ENCODE data around the gene BHLHE23. TPM values are rescaled to one million over a fixed set of nuclear protein-coding genes. Genes with fewer than 3 reads are reported as not detected.

The BHLHE23 gene
- total and polyA plus RNA-seq, 4 donors = not detected

DNA sequence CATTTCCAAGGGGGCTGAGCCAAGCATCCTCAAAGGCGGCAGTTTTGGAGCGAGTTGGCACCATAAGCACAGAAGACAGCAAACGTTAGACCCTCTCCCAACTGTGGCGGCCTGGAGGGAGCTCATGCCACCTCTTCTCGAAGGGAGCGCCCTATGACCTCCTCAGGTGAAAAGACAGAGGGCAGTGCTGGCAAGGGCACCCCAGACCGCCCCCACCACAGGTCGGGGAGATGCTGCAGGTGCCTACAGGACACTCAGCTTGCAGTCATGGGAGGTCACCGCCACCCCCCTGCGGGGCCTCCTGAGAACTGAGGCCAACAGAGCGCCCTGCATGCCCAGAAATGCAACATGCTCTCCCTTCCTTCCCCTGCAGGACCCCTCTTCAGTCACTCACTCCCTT is 45.1 kb upstream of the BHLHE23 start:
- WGBS, 2 donors = 77 to 91% methylated on average over 11 of the region's 11 CpGs
- peaks cover 0 to 15% (median 2%) of the 10 kb centered on the region in 3 donors for H3K27me3 ChIP-seq (ENCODE audit: control insufficient read depth in 3 of 3, insufficient read depth in 3 of 3, low read length in 2 of 3)
- TF ChIP-seq, protein P1, sequence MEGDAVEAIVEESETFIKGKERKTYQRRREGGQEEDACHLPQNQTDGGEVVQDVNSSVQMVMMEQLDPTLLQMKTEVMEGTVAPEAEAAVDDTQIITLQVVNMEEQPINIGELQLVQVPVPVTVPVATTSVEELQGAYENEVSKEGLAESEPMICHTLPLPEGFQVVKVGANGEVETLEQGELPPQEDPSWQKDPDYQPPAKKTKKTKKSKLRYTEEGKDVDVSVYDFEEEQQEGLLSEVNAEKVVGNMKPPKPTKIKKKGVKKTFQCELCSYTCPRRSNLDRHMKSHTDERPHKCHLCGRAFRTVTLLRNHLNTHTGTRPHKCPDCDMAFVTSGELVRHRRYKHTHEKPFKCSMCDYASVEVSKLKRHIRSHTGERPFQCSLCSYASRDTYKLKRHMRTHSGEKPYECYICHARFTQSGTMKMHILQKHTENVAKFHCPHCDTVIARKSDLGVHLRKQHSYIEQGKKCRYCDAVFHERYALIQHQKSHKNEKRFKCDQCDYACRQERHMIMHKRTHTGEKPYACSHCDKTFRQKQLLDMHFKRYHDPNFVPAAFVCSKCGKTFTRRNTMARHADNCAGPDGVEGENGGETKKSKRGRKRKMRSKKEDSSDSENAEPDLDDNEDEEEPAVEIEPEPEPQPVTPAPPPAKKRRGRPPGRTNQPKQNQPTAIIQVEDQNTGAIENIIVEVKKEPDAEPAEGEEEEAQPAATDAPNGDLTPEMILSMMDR (IDR thresholded peaks at IDR 0.05; ENCODE audit: control extremely low read depth, extremely low read depth) = no peak

DNA sequence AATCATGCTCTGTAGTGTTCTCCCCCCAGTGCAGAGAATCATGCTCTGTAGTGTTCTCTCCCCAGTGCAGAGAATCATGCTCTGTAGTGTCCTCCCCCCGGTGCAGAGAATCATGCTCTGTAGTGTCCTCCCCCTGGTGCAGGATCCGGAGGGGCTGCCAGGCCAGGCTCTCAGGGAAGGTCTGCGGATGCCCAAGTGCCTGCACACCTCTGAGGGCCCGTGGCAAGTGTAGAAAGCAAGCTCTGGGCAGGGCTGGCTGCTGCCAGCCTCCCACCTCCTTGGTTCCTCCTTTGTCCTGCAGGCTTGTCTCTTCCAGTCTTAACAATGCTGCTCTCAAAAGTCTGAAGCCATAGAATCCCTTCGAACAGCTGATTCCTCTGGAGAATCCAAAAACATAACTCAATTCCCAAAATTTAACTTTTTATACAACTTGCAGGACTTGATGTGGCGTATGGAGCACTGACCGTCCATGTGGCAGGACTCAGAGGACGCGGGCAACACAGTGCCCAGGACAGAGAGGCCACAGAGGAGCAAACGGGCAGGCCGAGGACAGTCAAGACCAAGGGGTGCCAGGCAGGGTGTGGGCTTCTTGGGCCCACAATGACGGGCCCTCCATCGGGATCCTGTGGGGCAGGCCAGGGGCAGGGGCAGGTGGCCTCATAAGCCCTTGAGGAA is 44.6 kb upstream of the BHLHE23 start:
- TF ChIP-seq, protein P1 (IDR thresholded peaks at IDR 0.05; ENCODE audit: control extremely low read depth, extremely low read depth) = no peak
- Histone ChIP-seq H3K27ac (ENCODE audit: low read depth in 1 of 2, low read length in 1 of 2) (no peak overlapping the region), H3K36me3 (ENCODE audit: control insufficient read depth in 4 of 4, insufficient read depth in 4 of 4, low read length in 4 of 4) (no peaks in the 10 kb centered on the region), H3K9ac (ENCODE audit: insufficient read depth in 1 of 2, low read length in 2 of 2) (no peak overlapping the region), H3K27me3 (ENCODE audit: control insufficient read depth in 3 of 3, insufficient read depth in 3 of 3, low read length in 2 of 3) (peaks cover 0 to 15% (median 2%) of the 10 kb centered on the region in 3 donors), H3K4me3 (no peak overlapping the region), H3K9me3 (ENCODE audit: control insufficient read depth in 4 of 4, insufficient read depth in 3 of 4, low read length in 3 of 4) (no peaks in the 10 kb centered on the region), H3K4me1 (ENCODE audit: control insufficient read depth in 5 of 5, insufficient read depth in 5 of 5, low read length in 5 of 5) (no peaks in the 10 kb centered on the region)
- DNase-seq (no peak), ATAC-seq (ENCODE audit: insufficient read depth, low FRiP score) (no peak)
- 86 to 91% methylated on average over 13 of the region's 13 CpGs for WGBS, 2 donors

More for the DNA sequence above, 45.1 kb upstream of the BHLHE23 start:
- no peak for ATAC-seq (ENCODE audit: insufficient read depth, low FRiP score)
- H3K4me3 ChIP-seq = no peak overlapping the region
- no peaks in the 10 kb centered on the region for H3K4me1 ChIP-seq (ENCODE audit: control insufficient read depth in 5 of 5, insufficient read depth in 5 of 5, low read length in 5 of 5)
- no peaks in the 10 kb centered on the region for H3K36me3 ChIP-seq (ENCODE audit: control insufficient read depth in 4 of 4, insufficient read depth in 4 of 4, low read length in 4 of 4)
- no peaks in the 10 kb centered on the region for H3K9me3 ChIP-seq (ENCODE audit: control insufficient read depth in 4 of 4, insufficient read depth in 3 of 4, low read length in 3 of 4)
- no peak overlapping the region for H3K27ac ChIP-seq (ENCODE audit: low read depth in 1 of 2, low read length in 1 of 2)
- no peak overlapping the region for H3K9ac ChIP-seq (ENCODE audit: insufficient read depth in 1 of 2, low read length in 2 of 2)
- no peak for DNase-seq

DNA sequence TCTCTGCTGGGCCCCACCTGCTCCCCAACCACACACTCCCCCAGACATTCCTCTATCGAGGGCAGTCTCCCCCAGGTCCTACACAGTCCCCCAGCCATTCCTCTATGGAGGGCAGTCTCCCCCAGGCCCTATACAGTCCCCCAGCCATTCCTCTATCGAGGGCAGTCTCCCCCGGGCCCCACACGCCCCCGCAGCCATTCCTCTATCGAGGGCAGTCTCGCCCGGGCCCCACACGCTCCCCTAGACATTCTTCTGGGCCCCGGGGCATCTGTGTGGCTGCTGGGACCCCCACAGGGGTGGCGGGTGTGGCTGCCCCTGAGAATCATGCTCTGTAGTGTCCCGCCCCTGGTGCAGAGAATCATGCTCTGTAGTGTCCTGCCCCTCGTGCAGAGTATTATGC is 43.6 kb upstream of the BHLHE23 start:
- no peaks in the 10 kb centered on the region for H3K36me3 ChIP-seq (ENCODE audit: control insufficient read depth in 4 of 4, insufficient read depth in 4 of 4, low read length in 4 of 4)
- ATAC-seq (ENCODE audit: insufficient read depth, low FRiP score) (no peak), DNase-seq (no peak)
- no peaks in the 10 kb centered on the region for H3K9me3 ChIP-seq (ENCODE audit: control insufficient read depth in 4 of 4, insufficient read depth in 3 of 4, low read length in 3 of 4)
- no peak overlapping the region for H3K9ac ChIP-seq (ENCODE audit: insufficient read depth in 1 of 2, low read length in 2 of 2)
- no peaks in the 10 kb centered on the region for H3K4me1 ChIP-seq (ENCODE audit: control insufficient read depth in 5 of 5, insufficient read depth in 5 of 5, low read length in 5 of 5)
- TF ChIP-seq, protein P1 (IDR thresholded peaks at IDR 0.05; ENCODE audit: control extremely low read depth, extremely low read depth) = no peak
- peaks cover 0 to 15% (median 2%) of the 10 kb centered on the region in 3 donors for H3K27me3 ChIP-seq (ENCODE audit: control insufficient read depth in 3 of 3, insufficient read depth in 3 of 3, low read length in 2 of 3)
- H3K27ac ChIP-seq (ENCODE audit: low read depth in 1 of 2, low read length in 1 of 2) = no peak overlapping the region
- no peak overlapping the region for H3K4me3 ChIP-seq
- 85 to 88% methylated on average over 13 of the region's 13 CpGs for WGBS, 2 donors
